ENCODE measurements around the gene CELF4. TPM values are rescaled to one million over a fixed set of nuclear protein-coding genes. Genes with fewer than 3 reads are reported as not detected.

The CELF4 gene
- polyA plus RNA-seq, 1 donor: 2.9 TPM

GRCh38 chr18:37547196-37547827 lies 18.3 kb downstream of the CELF4 start:
- no peak for DNase-seq

- DNase-seq: no peak
These were observed 18.9 kb downstream of the CELF4 start for GRCh38 chr18:37546651-37547050.

DNA sequence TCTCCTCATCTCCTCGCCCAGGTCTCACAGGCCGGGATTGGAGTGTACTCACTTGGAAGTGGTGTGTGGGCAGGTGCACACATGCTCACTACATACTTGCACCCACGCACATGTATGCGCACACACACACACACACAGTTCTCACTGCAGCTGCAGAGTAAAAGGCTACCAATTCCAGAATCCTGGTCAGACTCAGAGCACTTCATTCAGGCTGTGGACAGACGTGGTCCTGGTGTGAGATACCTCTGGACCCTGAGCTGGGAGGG lies 19.4 kb downstream of the CELF4 start:
- DNase-seq: no peak

DNA sequence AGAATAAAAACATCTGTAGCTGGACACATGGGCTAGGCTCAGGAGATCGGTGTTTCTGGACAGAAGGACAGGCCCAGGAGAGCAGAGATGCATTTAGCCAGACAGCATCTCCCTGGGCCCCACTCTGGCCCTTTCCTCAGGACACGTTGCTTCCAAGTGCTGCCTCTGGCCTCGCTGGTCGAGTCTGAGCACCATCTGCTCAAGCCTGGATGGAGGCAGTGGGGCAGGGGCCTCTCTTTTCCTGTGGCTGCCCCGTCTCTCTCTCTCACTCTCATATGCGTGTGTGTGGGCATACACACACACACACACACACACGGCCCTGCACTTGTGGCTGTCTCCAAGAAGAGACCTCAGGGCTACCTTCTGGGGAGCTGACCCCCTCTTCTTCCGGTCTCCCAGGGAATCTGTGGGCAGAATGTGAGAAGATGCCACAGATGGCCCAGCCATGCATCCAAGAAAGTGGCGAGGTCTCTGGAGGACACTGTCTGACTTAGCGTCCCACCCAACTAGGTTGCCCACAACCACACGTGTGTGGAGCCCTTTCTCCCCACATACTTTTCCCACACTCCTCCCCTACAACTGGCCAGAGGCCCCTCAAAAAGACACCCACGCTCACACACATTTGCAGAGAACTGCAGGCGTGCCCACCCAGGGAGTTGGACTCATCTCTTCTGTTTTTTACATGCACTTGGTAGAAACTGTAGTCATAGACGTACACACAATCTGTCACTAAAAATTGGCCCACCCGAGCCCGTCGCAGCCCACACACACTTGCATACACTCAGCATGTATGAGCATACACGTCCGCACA lies 19.9 kb downstream of the CELF4 start:
- no peak for DNase-seq

DNA sequence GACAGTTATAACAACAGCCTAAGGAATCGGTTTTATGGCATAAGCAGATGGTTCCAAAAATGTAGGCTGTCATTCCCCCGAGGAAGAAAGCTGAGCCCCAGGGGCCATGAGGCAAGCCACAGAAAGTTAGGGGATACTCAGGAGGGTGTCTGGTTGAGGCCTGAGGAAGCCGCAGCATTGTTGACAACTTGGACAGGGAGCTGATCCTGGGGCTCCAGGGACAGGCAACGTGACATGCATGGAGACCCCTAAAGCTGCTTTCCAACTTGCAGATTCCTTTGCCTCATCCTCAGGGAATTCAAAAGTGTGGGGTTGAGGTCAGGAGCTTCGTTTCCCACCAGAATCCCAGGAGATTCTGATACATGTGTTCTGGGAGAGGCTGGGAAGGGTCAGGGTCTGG lies 20.9 kb downstream of the CELF4 start:
- DNase-seq: no peak

DNA sequence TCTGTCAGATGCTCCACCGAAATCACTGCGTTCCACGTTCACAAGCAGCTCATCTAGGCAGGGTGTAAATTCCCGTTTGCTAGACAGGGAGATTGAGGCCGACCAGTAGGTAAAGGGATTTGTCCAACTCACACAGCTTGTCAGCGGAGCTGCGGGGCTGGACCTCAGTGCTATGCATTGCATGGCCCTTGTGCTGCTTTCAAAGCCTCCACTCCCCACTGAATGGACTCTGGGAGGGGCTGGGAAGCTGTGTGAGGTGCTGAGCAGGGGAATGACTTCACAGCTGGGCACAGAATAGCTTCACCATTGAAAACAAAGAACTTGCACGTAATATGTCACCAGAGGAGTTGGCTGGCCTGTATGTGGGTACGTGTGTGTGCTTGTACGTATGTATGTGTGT lies 21.4 kb downstream of the CELF4 start:
- DNase-seq: no peak

GRCh38 chr18:37543321-37543720 lies 22.3 kb downstream of the CELF4 start:
- DNase-seq: no peak

DNA sequence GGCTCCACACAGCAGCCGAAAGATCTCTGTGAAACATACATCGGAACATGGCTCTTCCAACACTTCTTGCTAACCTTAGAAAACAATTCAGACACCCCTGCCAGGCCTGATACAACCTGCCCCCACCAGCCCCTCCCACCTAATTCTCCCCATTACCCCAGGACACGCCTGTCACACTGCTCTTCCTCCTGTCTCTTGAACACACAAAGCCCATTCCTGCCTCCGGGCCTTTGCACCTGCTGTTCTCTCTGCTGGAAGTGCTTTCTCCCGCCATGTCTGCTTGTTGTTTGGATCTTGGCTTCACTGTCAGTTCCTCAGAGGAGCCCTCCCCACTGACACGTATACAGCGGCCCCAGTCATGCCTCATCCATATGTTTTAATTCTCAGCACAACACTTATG lies 24.1 kb downstream of the CELF4 start:
- DNase-seq: no peak

- no peak for DNase-seq
These were observed 25.0 kb downstream of the CELF4 start for GRCh38 chr18:37540424-37541138.

GRCh38 chr18:37539236-37539635 lies 26.4 kb downstream of the CELF4 start:
- no peak for DNase-seq

DNA sequence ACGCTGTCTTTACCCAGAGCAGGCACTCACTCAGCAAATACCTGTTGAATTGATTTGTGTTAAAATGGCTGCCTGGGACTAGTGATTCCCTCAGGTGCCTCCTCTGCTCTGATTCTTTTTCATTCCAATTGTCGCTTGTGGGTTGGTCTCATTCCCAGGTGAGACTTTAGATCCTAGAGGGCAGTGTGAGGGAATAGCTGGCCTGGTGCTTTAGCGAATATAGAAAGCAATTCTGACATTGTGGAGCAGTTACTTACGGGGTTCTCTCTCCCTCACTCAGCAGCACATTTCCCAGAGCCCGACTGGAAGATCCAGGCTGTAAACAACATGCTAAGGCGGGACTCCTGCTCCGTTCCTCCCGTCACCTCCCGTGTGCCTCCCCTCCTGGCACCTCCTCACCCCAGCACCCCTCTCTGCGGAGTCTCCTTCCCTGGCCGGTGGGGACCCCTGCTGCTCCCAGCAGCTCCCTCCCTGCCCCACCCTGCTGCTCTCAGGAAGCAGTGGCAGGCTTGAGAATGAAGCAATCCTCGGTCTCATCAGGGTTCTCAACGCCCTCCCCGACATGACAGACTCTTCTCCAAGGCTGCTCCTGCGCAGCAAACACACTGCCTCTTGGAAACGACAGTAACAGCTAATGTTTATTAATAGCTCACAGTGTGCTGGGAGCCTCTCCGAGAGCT lies 26.9 kb downstream of the CELF4 start:
- DNase-seq: no peak

DNA sequence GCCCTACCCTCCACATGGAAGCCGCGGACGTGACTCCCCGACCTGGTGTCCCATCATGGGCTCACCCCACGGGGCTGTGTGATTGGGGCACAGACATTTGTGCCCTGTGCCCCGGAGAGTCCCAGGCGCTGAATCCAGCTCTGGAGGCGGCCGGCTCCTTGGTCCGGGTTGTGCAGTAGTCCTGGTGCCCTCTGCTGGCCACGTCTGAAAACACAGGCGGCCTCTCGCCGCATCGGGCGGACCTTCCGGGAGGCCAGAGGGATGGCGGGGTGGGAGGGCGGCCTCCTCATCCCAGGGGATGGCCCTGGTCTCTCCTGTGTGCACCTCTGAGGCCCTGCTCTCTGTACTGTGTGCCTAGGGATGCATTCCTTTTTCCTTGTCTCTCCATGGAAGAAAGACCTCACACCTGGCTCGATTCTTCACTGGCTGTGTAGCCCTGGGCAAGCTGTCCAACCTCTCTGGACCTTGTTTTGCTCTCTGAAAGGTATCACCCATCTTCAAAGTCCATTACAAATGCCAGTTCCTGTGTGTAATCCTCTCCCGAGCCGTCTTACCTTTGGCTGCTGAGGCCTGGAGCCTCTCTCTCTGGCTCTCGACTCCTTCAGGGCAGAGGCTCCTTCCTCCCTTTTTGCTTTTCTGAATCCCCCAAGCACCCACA lies 27.6 kb downstream of the CELF4 start:
- peak; percentile 62 for DNase-seq

GRCh38 chr18:37536656-37537055 lies 28.9 kb downstream of the CELF4 start:
- no peak for DNase-seq

DNA sequence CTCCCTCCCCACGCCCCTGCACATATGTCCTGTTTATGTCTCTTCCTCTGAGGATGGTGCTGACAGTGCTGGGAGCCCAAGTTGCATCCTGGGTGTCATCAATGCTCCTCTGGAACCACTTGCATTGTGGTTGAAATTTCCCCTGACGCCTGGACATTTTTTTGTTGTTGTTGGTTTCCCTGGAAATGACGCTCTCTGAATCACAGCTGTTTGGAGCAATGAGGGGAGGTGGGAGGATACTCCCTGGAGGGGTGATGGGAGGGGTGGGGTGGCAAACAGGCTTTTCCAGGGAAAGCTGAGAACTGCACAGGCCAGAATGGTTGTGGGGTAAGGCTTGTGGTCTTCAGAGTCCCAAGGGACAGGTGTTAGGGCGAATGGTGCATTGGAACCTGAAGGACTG lies 29.6 kb downstream of the CELF4 start:
- no peak for DNase-seq

- DNase-seq: no peak
These were observed 31.0 kb downstream of the CELF4 start for GRCh38 chr18:37534627-37535026.

- DNase-seq: no peak
These were observed 31.7 kb downstream of the CELF4 start for GRCh38 chr18:37533647-37534584.

GRCh38 chr18:37532917-37533316 lies 32.7 kb downstream of the CELF4 start:
- no peak for DNase-seq

DNA sequence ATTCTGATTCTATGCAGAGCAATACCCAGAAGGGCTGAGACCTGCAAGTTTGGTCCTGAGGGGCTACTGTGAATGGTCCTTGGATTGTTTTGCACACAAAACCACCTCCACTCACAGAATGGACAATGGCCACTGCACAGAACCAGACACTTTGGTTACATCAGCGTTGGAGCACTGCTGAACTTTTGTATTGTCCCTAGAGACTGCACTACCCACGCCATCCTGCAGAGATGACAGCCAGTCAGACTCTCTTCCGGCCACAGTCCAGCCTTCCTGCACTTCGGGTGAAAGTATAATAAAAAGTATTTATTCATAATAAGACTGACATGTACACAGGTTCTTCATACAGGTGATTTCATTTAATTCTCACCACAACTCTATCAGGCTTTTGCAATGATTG lies 35.7 kb downstream of the CELF4 start:
- DNase-seq: no peak

DNA sequence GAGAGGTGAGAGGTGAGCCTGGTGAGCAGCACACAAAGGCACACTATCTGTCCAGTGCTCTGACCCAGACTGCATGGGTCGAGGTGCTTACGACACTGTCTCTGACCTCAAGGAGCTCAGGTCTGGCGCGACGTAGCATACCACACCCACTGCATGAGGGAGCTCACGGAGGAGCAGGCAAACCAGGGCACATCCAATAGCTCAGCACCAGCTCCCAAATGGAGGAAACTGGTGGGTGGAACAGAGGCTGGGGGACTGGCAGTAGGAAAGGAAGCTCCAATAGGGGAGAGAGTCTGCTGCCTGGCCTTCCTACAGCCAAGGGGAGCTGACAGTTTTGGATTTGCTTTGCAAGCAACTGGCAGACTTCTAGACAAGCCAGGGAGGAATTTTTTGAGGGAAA lies 36.3 kb downstream of the CELF4 start:
- DNase-seq: no peak

GRCh38 chr18:37527395-37527794 lies 38.2 kb downstream of the CELF4 start:
- DNase-seq: no peak

DNA sequence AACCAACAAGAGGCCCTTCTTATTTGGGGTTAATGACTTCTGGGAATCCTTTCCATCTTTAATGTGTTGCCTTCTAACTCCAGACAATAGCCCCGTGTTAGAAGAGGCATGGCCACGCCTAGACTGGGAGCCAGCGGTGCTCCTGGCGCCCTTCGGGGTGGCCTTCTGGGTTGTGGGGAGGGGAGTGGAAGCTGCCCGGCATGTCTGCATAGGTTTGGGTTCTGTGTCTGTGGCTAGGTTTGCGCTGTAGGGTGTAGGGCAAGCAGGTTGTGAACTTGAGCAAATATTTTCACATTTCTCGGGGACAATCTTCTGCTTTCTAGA lies 40.4 kb downstream of the CELF4 start:
- DNase-seq: no peak
